ENCODE results near the gene HS3ST3B1. TPM values are rescaled to one million over a fixed set of nuclear protein-coding genes. Genes with fewer than 3 reads are reported as not detected.

HS3ST3B1 gene
- total RNA-seq, result 1 to 10 TPM; 5.0 to 5.7 TPM

DNA sequence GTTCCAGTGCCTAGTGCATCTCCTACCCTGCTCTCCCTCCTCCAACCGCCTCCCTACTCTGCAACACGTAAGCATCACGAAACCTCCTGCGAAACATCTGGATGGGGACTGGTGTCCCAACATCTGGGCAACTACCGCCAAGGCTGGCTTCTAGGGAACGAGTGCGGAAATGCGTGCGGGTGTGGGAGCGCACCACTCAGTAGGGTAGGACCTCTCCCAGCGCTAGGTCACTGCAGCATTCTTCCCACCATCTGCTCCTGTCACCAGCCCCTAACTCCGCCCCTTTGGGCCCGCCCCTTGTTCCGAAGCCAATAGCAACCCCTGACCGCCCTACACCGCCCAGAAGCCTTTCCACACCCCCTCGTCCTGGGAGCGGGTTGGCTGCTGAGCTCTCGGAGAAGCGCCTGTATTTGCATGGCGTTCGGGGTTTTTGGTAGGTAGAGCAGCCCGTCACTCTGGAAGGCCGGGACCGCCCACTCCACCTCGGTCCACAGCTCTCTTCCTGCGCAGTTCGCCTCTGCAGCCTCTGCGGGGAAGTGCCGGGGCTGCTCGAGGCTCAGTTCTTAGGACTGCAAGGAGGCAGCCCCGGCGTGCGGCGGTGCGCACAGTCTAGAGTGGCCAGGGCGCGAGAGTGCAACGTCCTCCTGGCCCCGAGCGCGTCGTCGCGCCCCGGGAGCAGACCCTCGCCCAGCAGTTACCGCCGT lies at the start of gene HS3ST3B1:
Gene HS3ST3B1, plus strand, starts transcription at position 507 of the 704 bp plus-strand sequence. CDS start 438 bp downstream, outside the sequence.
- POLR2A ChIA-PET, result interaction anchor here (0.7 to 1.1 kb wide), 8 partner anchors 8 to 1723 kb away, joined by 3 to 8 read pairs (median 4); no protein-coding TSS in a partner anchor
- no peaks in the 10 kb centered on the region for H3K9me3 Mint-ChIP-seq (ENCODE audit: low read depth)
- peaks cover 9% of the 10 kb centered on the region for H3K36me3 Mint-ChIP-seq (ENCODE audit: low read depth)
- CTCF ChIA-PET, result interaction anchor here (0.6 to 2.8 kb wide), 15 partner anchors 16 to 706 kb away, joined by 3 to 13 read pairs (median 3); no protein-coding TSS in a partner anchor
- H3K27ac Mint-ChIP-seq, result peak within 1 kb of the TSS; percentile 90
- DNase-seq (peak; percentile 100), ATAC-seq (peak; percentile 92)
- H3K4me1 Mint-ChIP-seq, result peaks cover 54% of the 10 kb centered on the region
- peaks cover 30% of the 10 kb centered on the region for H3K27me3 Mint-ChIP-seq
- peak within 1 kb of the TSS; percentile 81 for H3K4me3 Mint-ChIP-seq
- intact Hi-C loops (cut with DNase I, micrococcal nuclease), result loop anchor here (1.0 to 10.0 kb wide), 13 partner anchors 9 to 1283 kb away; partner anchors contain the start of genes COX10 (in 2 of the 2) and ELAC2 (in 2 of the 2)

DNA sequence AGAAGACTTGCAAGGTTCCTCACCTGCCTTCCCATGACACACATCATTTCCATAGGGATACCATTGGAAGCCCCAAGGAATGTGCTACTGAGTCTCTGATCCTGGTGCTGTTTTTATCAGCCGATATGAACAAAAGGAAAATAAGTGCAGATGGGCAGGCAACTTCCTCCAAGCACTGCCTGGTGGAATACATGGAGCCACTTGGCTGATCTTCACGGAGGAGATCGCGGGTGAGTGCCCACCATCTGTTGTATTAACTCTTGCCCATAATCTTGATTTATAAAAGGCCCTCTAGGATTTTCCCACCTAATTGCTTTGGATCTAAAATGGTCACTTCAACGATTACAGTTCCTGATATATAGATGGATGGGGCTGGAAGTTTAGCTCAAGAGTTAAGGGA lies 39.5 kb upstream of the HS3ST3B1 start:
- Mint-ChIP-seq H3K27me3 (no peaks in the 10 kb centered on the region), H3K9me3 (ENCODE audit: low read depth) (no peaks in the 10 kb centered on the region), H3K4me1 (no peaks in the 10 kb centered on the region), H3K4me3 (no peak overlapping the region), H3K27ac (no peak overlapping the region), H3K36me3 (ENCODE audit: low read depth) (no peaks in the 10 kb centered on the region)
- intact Hi-C loops (cut with DNase I, micrococcal nuclease), result no loop called here
- ChIA-PET POLR2A (no interaction called here), CTCF (no interaction called here)
- DNase-seq (no peak), ATAC-seq (no peak)

DNA sequence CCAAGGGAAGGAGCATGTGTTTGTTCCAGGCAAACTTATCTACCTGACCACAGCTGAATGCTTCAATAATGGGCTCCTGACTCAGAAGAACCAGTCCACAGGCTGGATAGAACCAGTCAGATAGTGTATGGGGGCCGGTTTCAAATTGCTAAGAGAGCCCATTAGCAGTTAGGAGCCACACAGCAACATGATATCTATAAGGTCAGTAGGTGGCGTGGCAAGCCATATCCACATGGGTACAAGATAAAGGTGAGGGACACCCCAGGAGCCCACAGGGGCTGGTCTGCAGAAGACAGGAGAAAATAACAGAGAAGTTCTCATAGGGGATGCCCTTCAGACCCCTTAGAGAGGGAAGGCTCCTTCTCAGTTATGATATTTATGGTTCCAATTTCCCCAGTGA lies 32.6 kb upstream of the HS3ST3B1 start:
- H3K36me3 Mint-ChIP-seq (ENCODE audit: low read depth), result no peaks in the 10 kb centered on the region
- intact Hi-C loops (cut with DNase I, micrococcal nuclease), result no loop called here
- peaks cover 1% of the 10 kb centered on the region for H3K9me3 Mint-ChIP-seq (ENCODE audit: low read depth)
- CTCF ChIA-PET, result interaction anchor here (1.1 to 1.5 kb wide), 2 partner anchors 10 to 11 kb away, joined by 3 read pairs; no protein-coding TSS in a partner anchor
- H3K4me3 Mint-ChIP-seq, result no peak overlapping the region
- H3K27me3 Mint-ChIP-seq, result no peaks in the 10 kb centered on the region
- ATAC-seq, result no peak
- no peak overlapping the region for H3K27ac Mint-ChIP-seq
- DNase-seq, result peak; percentile 9
- POLR2A ChIA-PET, result no interaction called here
- no peaks in the 10 kb centered on the region for H3K4me1 Mint-ChIP-seq

DNA sequence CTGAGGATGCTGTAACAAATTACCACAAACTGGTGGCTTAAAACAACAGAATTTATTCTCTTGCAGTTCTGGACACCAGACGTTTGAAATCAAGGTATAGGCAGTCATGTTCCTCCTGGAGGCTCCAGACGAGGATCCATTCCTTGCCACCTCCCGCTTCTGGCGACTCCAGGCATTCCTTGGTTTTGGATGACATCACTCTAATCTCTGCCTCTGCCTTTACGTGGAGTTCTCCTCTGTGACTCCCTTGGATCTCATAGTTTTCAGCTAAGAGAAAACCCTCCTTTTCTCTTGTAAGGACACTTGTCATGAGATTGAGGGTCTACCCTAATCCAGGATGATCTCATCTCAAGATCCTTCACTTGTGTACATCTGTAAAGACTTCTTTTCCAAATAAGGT lies 31.4 kb upstream of the HS3ST3B1 start:
- Mint-ChIP-seq H3K27me3 (no peaks in the 10 kb centered on the region), H3K36me3 (ENCODE audit: low read depth) (no peaks in the 10 kb centered on the region), H3K27ac (no peak overlapping the region), H3K4me3 (no peak overlapping the region), H3K9me3 (ENCODE audit: low read depth) (peaks cover 1% of the 10 kb centered on the region), H3K4me1 (no peaks in the 10 kb centered on the region)
- DNase-seq (no peak), ATAC-seq (no peak)
- CTCF ChIA-PET, result interaction anchor here (0.6 kb wide), 1 partner anchor 367 kb away, joined by 3 read pairs; no protein-coding TSS in a partner anchor
- intact Hi-C loops (cut with DNase I, micrococcal nuclease), result no loop called here
- POLR2A ChIA-PET, result no interaction called here

DNA sequence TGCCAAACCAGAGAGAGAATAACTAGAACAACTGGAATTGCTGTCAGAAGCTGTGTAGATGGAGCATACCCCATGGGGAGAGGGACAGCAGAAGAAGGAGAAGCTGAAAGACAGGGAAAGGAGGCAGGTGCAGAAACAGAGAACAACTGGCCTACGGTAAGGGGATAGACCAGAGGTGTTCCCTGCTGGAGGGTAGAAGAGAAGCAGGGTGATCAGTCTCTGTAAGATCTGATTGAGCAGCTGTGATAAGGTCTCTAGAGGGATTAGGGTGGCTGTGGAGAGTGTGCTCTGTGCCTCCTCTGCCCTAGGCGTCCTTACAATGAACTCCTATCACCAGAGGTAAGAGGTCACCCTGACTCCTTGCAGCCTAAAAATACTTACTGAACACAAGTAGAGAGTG lies 30.4 kb upstream of the HS3ST3B1 start:
- H3K36me3 Mint-ChIP-seq (ENCODE audit: low read depth), result no peaks in the 10 kb centered on the region
- H3K4me1 Mint-ChIP-seq, result no peaks in the 10 kb centered on the region
- DNase-seq, result no peak
- CTCF ChIA-PET, result no interaction called here
- no peak overlapping the region for H3K27ac Mint-ChIP-seq
- POLR2A ChIA-PET, result no interaction called here
- H3K9me3 Mint-ChIP-seq (ENCODE audit: low read depth), result peaks cover 1% of the 10 kb centered on the region
- no peak overlapping the region for H3K4me3 Mint-ChIP-seq
- ATAC-seq, result no peak
- no peaks in the 10 kb centered on the region for H3K27me3 Mint-ChIP-seq
- intact Hi-C loops (cut with DNase I, micrococcal nuclease), result no loop called here

DNA sequence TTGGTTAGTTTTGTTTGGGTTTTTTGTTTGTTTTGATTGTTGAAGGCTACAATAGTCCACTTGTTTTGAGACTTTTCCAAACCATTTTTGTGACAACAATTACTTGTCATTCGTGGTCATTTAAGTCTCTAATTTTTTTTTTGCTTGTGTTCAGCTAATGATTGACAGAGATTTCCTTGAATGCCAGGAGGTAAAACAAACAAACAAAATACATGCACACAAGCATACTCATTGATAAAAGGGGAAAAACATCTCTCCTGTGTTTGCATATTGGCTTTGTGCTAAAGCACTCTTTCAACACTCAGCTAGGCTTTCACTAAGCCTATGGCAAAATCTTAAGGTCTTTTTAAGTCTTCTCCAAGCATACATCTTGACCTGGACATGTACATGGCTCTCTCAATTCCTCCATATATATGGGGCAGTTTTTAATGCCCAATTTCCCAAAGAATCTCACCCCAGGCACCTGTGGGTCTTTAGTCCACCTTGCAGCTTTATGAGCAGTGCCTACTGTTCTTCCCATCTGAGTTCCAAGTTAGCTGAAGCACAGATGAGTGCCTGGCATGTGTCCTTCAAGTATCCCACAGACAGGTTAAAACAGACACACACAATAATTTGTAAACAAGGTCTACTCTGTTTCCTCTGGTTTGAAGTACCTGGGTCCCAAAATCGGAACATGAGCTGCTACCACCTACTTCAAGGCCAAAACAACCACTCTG lies 24.2 kb upstream of the HS3ST3B1 start:
- CTCF ChIA-PET, result interaction anchor here (0.6 kb wide), 1 partner anchor 87 kb away, joined by 3 read pairs; no protein-coding TSS in a partner anchor
- ATAC-seq (no peak), DNase-seq (no peak)
- Mint-ChIP-seq H3K36me3 (ENCODE audit: low read depth) (no peaks in the 10 kb centered on the region), H3K27ac (no peak overlapping the region), H3K27me3 (peaks cover 5% of the 10 kb centered on the region), H3K9me3 (ENCODE audit: low read depth) (peaks cover 3% of the 10 kb centered on the region), H3K4me1 (no peaks in the 10 kb centered on the region), H3K4me3 (no peak overlapping the region)
- intact Hi-C loops (cut with DNase I, micrococcal nuclease), result no loop called here
- POLR2A ChIA-PET, result no interaction called here

DNA sequence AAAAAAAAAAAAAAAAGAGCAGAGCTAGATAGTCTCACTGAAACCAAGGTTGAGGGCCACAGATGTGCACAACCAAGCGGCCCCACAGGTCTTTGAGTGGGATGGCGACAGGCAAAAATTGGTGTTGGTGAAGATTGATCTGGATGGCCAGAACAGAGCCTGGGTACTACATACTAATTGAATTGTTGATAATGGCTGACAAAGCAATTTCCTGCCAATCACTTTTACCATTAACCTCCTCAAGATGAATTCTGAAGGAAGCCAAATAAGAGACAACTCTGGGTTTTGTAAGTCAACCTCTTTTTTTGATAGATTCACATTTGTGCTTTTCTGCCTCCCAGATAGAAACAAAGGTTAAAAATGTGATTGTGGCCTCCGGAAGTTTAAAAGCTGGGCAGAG lies 19.4 kb upstream of the HS3ST3B1 start:
- Mint-ChIP-seq H3K36me3 (ENCODE audit: low read depth) (no peaks in the 10 kb centered on the region), H3K4me3 (no peak overlapping the region), H3K27me3 (peaks cover 14% of the 10 kb centered on the region), H3K4me1 (no peaks in the 10 kb centered on the region), H3K27ac (no peak overlapping the region), H3K9me3 (ENCODE audit: low read depth) (no peaks in the 10 kb centered on the region)
- ATAC-seq, result no peak
- POLR2A ChIA-PET, result interaction anchor here (0.6 kb wide), 1 partner anchor 18 kb away, joined by 3 read pairs; no protein-coding TSS in a partner anchor
- CTCF ChIA-PET, result no interaction called here
- intact Hi-C loops (cut with DNase I, micrococcal nuclease), result no loop called here
- no peak for DNase-seq

DNA sequence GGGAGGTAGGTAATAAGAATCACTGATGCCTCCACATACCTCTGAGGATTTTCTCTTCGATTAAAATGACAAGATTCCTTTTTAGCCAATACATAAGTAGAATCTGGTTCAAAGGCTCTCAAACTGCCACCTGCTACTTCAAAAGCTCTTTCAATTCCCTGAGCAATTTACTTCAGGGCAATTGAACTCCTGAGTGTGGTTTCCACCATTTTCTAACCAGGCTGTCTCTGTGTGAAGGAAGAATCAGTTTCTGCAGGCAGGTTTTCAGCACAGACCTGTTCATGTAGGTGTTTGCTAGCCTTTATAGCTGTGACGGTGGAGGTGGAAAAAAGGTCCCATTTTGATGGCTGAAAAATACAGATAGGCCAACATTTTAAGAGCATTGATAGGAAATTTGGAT lies 18.2 kb upstream of the HS3ST3B1 start:
- H3K4me1 Mint-ChIP-seq, result no peaks in the 10 kb centered on the region
- ChIA-PET CTCF (no interaction called here), POLR2A (no interaction called here)
- ATAC-seq, result no peak
- no peak for DNase-seq
- peaks cover 14% of the 10 kb centered on the region for H3K27me3 Mint-ChIP-seq
- H3K9me3 Mint-ChIP-seq (ENCODE audit: low read depth), result no peaks in the 10 kb centered on the region
- H3K27ac Mint-ChIP-seq, result no peak overlapping the region
- H3K4me3 Mint-ChIP-seq, result no peak overlapping the region
- intact Hi-C loops (cut with DNase I, micrococcal nuclease), result no loop called here
- H3K36me3 Mint-ChIP-seq (ENCODE audit: low read depth), result no peaks in the 10 kb centered on the region

DNA sequence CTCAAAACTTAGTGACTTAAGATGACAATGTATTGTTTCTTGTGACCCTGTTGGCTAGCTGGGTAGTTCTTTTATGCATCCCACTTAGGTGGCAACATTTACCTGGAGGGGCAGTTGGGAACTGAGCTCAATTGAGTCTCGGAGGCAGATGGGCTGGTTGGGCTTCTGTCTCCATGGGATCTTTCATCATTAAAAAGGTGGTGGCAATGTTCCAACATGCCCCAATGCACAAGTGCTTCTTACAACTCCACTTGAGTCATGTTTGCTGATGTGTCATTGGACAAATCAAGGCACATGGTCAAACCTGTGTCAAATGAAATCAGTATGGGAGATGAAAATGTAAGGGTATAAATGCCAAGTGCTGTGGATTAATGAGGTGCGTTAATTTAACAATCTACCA lies 11.7 kb upstream of the HS3ST3B1 start:
- Mint-ChIP-seq H3K4me3 (no peak overlapping the region), H3K27ac (no peak overlapping the region), H3K36me3 (ENCODE audit: low read depth) (no peaks in the 10 kb centered on the region), H3K27me3 (peaks cover 22% of the 10 kb centered on the region), H3K9me3 (ENCODE audit: low read depth) (no peaks in the 10 kb centered on the region), H3K4me1 (no peaks in the 10 kb centered on the region)
- intact Hi-C loops (cut with DNase I, micrococcal nuclease), result no loop called here
- ATAC-seq (no peak), DNase-seq (no peak)
- ChIA-PET POLR2A (no interaction called here), CTCF (no interaction called here)

DNA sequence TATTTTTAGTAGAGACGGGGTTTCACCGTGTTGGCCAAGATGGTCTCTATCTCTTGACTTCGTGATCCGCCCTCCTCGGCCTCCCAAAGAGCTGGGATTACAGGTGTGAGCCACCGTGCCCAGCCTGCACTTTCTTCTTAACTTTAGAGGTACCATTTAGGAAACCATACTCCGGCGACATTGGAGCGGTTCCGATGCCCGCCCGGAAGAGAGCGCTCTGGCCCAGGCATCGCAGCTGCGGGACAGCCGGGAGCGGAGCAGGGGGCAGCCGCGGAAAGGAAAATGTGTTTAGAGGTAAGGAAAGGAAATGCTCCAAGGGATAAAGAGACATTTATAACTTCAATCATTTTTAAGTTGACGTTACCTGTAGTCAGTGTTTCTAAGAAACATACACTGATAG lies 6.0 kb upstream of the HS3ST3B1 start:
- Mint-ChIP-seq H3K4me3 (no peak overlapping the region), H3K27me3 (peaks cover 56% of the 10 kb centered on the region), H3K27ac (no peak overlapping the region), H3K36me3 (ENCODE audit: low read depth) (no peaks in the 10 kb centered on the region), H3K9me3 (ENCODE audit: low read depth) (no peaks in the 10 kb centered on the region), H3K4me1 (peaks cover 30% of the 10 kb centered on the region)
- POLR2A ChIA-PET, result no interaction called here
- intact Hi-C loops (cut with DNase I, micrococcal nuclease), result loop anchor here (5.0 to 10.0 kb wide), 2 partner anchors 83 to 460 kb away; no protein-coding TSS in a partner anchor
- CTCF ChIA-PET, result interaction anchor here (0.7 to 0.9 kb wide), 2 partner anchors 64 to 102 kb away, joined by 3 read pairs; no protein-coding TSS in a partner anchor
- ATAC-seq (no peak), DNase-seq (peak; percentile 41)

DNA sequence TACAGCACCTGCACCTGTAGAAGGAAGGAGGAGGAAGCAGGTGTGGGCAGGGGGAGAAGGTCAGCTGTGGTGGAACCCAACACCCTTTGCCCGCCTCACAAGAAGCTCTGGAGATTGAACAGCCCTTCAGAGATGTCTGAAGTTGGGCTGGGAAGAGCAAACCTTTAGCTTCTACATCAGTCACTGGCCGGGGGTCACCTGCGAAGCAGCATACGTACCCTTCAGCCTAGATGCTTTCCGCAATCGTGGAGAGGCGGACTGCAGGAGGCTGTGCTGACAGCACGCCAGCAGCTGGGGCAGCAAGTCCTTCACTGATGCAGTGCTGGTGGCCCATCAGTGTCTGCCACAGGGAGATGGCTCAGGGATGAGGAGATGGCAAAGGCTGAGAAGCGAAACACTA lies 5.2 kb upstream of the HS3ST3B1 start:
- ChIA-PET POLR2A (no interaction called here), CTCF (interaction anchor here (0.7 to 0.9 kb wide), 2 partner anchors 63 to 101 kb away, joined by 3 read pairs; no protein-coding TSS in a partner anchor)
- Mint-ChIP-seq H3K4me3 (no peak overlapping the region), H3K36me3 (ENCODE audit: low read depth) (no peaks in the 10 kb centered on the region), H3K27me3 (peaks cover 53% of the 10 kb centered on the region), H3K27ac (no peak overlapping the region), H3K9me3 (ENCODE audit: low read depth) (no peaks in the 10 kb centered on the region), H3K4me1 (peaks cover 37% of the 10 kb centered on the region)
- intact Hi-C loops (cut with DNase I, micrococcal nuclease), result loop anchor here (5.0 to 10.0 kb wide), 2 partner anchors 83 to 461 kb away; no protein-coding TSS in a partner anchor
- DNase-seq, result no peak
- ATAC-seq, result no peak
